Skeletal muscle satellite cell (primary cell): ENCODE data around the gene ANKRD53.
A peak's percentile ranks its signal among the peaks of the same experiment; 100 is the strongest.
"Not testable (repeated sequence)": the region's sequence is repeated elsewhere in the genome, so short reads cannot be mapped to it uniquely, and the experiment has no call there.

Experiments
- H3K27me3 ChIP-seq: 2 replicates; pipeline ENCODE4 v1.7.0; 2013; ENCODE audit warnings: low read length; ENCODE audit not compliant: control insufficient read depth, insufficient read depth
- H3K36me3 ChIP-seq: 2 replicates; pipeline ENCODE4 v1.7.0; 2013; ENCODE audit warnings: mild to moderate bottlenecking, control low read depth, low read length; ENCODE audit not compliant: insufficient read depth
- H3K4me1 ChIP-seq: 2 replicates; pipeline ENCODE4 v1.7.0; 2013; ENCODE audit warnings: low read length; ENCODE audit not compliant: control insufficient read depth, insufficient read depth
- H3K4me2 ChIP-seq: 2 replicates; pipeline ENCODE4 v1.7.0; 2013; ENCODE audit warnings: mild to moderate bottlenecking, low read length
- H3K4me3 ChIP-seq: 2 replicates; pipeline ENCODE4 v1.7.0; 2013; ENCODE audit warnings: low read length
- H3K9ac ChIP-seq: 2 replicates; pipeline ENCODE4 v1.7.0; 2013; ENCODE audit warnings: mild to moderate bottlenecking, low read depth, low read length, moderate library complexity
- H3K9me3 ChIP-seq: replicated peaks from 2 replicates; pipeline ENCODE4 v1.7.0; 2013; ENCODE audit warnings: mild to moderate bottlenecking, control low read depth, low read length

Gene ANKRD53

GRCh38 chr2:70999362-70999761 is 20.9 kb downstream of the ANKRD53 start:
- Histone ChIP-seq H3K36me3 (no peaks in the 10 kb centered on the region), H3K4me1 (peaks cover 7% of the 10 kb centered on the region), H3K9me3 (no peaks in the 10 kb centered on the region), H3K4me2 (no peak overlapping the region), H3K9ac (no peak overlapping the region), H3K27me3 (peaks cover 18% of the 10 kb centered on the region), H3K4me3 (no peak overlapping the region)

- H3K27me3 ChIP-seq = peaks cover 20% of the 10 kb centered on the region
- not testable (repeated sequence) for H3K9ac ChIP-seq, H3K4me2 ChIP-seq, H3K4me1 ChIP-seq, H3K4me3 ChIP-seq, H3K9me3 ChIP-seq, H3K36me3 ChIP-seq
These were observed 21.5 kb downstream of the ANKRD53 start for GRCh38 chr2:70999931-71000330.

- peak overlapping the region; percentile 5 for H3K9ac ChIP-seq
- no peaks in the 10 kb centered on the region for H3K9me3 ChIP-seq
- H3K4me1 ChIP-seq = peaks cover 4% of the 10 kb centered on the region
- peak overlapping the region; percentile 81 for H3K4me2 ChIP-seq
- H3K36me3 ChIP-seq = no peaks in the 10 kb centered on the region
- H3K27me3 ChIP-seq = peaks cover 20% of the 10 kb centered on the region
- peak overlapping the region; percentile 63 for H3K4me3 ChIP-seq
These were observed 22.6 kb downstream of the ANKRD53 start for GRCh38 chr2:71000780-71001591.

GRCh38 chr2:71001592-71001927 is 23.1 kb downstream of the ANKRD53 start:
- Histone ChIP-seq H3K36me3 (no peaks in the 10 kb centered on the region), H3K27me3 (peaks cover 20% of the 10 kb centered on the region), H3K4me2 (no peak overlapping the region), H3K9ac (no peak overlapping the region), H3K4me3 (no peak overlapping the region), H3K4me1 (peaks cover 4% of the 10 kb centered on the region), H3K9me3 (no peaks in the 10 kb centered on the region)

GRCh38 chr2:71001981-71002570 is 23.6 kb downstream of the ANKRD53 start:
- Histone ChIP-seq H3K4me3 (no peak overlapping the region), H3K27me3 (peaks cover 20% of the 10 kb centered on the region), H3K9ac (no peak overlapping the region), H3K9me3 (no peaks in the 10 kb centered on the region), H3K36me3 (no peaks in the 10 kb centered on the region), H3K4me1 (peaks cover 4% of the 10 kb centered on the region), H3K4me2 (no peak overlapping the region)

- H3K36me3 ChIP-seq = no peaks in the 10 kb centered on the region
- H3K27me3 ChIP-seq = peaks cover 20% of the 10 kb centered on the region
- H3K4me3 ChIP-seq = no peak overlapping the region
- no peak overlapping the region for H3K4me2 ChIP-seq
- no peaks in the 10 kb centered on the region for H3K9me3 ChIP-seq
- peaks cover 4% of the 10 kb centered on the region for H3K4me1 ChIP-seq
- no peak overlapping the region for H3K9ac ChIP-seq
These were observed 25.0 kb downstream of the ANKRD53 start for GRCh38 chr2:71003396-71003795.

GRCh38 chr2:71003966-71004755 is 25.7 kb downstream of the ANKRD53 start:
- peaks cover 4% of the 10 kb centered on the region for H3K4me1 ChIP-seq
- H3K27me3 ChIP-seq = peaks cover 17% of the 10 kb centered on the region
- no peak overlapping the region for H3K4me2 ChIP-seq
- H3K9ac ChIP-seq = no peak overlapping the region
- no peak overlapping the region for H3K4me3 ChIP-seq
- no peaks in the 10 kb centered on the region for H3K36me3 ChIP-seq
- no peaks in the 10 kb centered on the region for H3K9me3 ChIP-seq

GRCh38 chr2:71004857-71005256 is 26.4 kb downstream of the ANKRD53 start:
- Histone ChIP-seq H3K9ac (no peak overlapping the region), H3K4me3 (no peak overlapping the region), H3K27me3 (peaks cover 17% of the 10 kb centered on the region), H3K4me1 (peaks cover 4% of the 10 kb centered on the region), H3K9me3 (no peaks in the 10 kb centered on the region), H3K4me2 (no peak overlapping the region), H3K36me3 (no peaks in the 10 kb centered on the region)

- H3K4me1 ChIP-seq = peaks cover 4% of the 10 kb centered on the region
- no peak overlapping the region for H3K4me3 ChIP-seq
- H3K9me3 ChIP-seq = no peaks in the 10 kb centered on the region
- peaks cover 17% of the 10 kb centered on the region for H3K27me3 ChIP-seq
- no peak overlapping the region for H3K4me2 ChIP-seq
- no peaks in the 10 kb centered on the region for H3K36me3 ChIP-seq
- H3K9ac ChIP-seq = no peak overlapping the region
These were observed 27.1 kb downstream of the ANKRD53 start for GRCh38 chr2:71005271-71006202.

- H3K9me3 ChIP-seq = no peaks in the 10 kb centered on the region
- no peak overlapping the region for H3K9ac ChIP-seq
- peaks cover 17% of the 10 kb centered on the region for H3K27me3 ChIP-seq
- no peaks in the 10 kb centered on the region for H3K36me3 ChIP-seq
- no peak overlapping the region for H3K4me2 ChIP-seq
- H3K4me3 ChIP-seq = no peak overlapping the region
- H3K4me1 ChIP-seq = no peaks in the 10 kb centered on the region
These were observed 27.9 kb downstream of the ANKRD53 start for GRCh38 chr2:71006323-71006722.
